HepG2 (cell line): ENCODE measurements around the gene HEPACAM. TPM values are rescaled to one million over a fixed set of nuclear protein-coding genes. Genes with fewer than 3 reads are reported as not detected.

Experiments
- AGO1 ChIP-seq: fragments of 200-400 bp; formaldehyde crosslinking; IDR thresholded peaks from 2 replicates; pipeline ENCODE4 v1.6.1; 2017; ENCODE audit warnings: mild to moderate bottlenecking, low read depth, low read length, moderate library complexity; ENCODE audit not compliant: poor library complexity, severe bottlenecking
- ATF7 ChIP-seq, 2 experiments: fragments of 450-650 bp in 1 of 2; sonication (generic) in 1 of 2; formaldehyde crosslinking in 1 of 2; IDR thresholded peaks; 2 replicates each; pipeline versions ENCODE4 v1.4.0 to v1.6.1; 2016 to 2020; ENCODE audit warnings: antibody characterized with exemption in 1 of 2, mild to moderate bottlenecking in 1 of 2, missing genetic modification reagents in 1 of 2
- GATA4 ChIP-seq: sonication (generic); IDR thresholded peaks from 2 replicates; pipeline ENCODE4 v1.6.1; 2016; ENCODE audit warnings: antibody characterized with exemption, low read depth, borderline replicate concordance
- HDAC2 ChIP-seq: sonication (generic); formaldehyde crosslinking; IDR thresholded peaks from 2 replicates; pipeline ENCODE4 v1.4.0; 2020; ENCODE audit warnings: missing genetic modification reagents
- NCOA2 ChIP-seq: sonication (generic); formaldehyde crosslinking; IDR thresholded peaks from 2 replicates; pipeline ENCODE4 v1.8.0; 2022; ENCODE audit warnings: inconsistent platforms
- STAT5B ChIP-seq: sonication (generic); formaldehyde crosslinking; IDR thresholded peaks from 2 replicates; pipeline ENCODE4 v1.4.0; 2020; ENCODE audit warnings: missing genetic modification reagents
- ZIK1 ChIP-seq: sonication (generic); formaldehyde crosslinking; IDR thresholded peaks from 2 replicates; pipeline ENCODE4 v1.5.0; 2020; ENCODE audit warnings: mild to moderate bottlenecking, low read depth, missing genetic modification reagents, borderline replicate concordance
- ZNF263 ChIP-seq: sonication (generic); formaldehyde crosslinking; IDR thresholded peaks from 2 replicates; pipeline ENCODE4 v1.4.0; 2020; ENCODE audit warnings: missing genetic modification reagents
- ZNF773 ChIP-seq: sonication (generic); formaldehyde crosslinking; IDR thresholded peaks from 2 replicates; pipeline ENCODE4 v1.4.0; 2020; ENCODE audit warnings: missing genetic modification reagents, borderline replicate concordance
- polyA plus RNA-seq, 8 experiments: library from polyadenylated mRNA; depleted of rRNA in 3 of 8; stranded (reverse) in 7 of 8; unstranded in 1 of 8; fragments of >200 nt; fragmentation: Illumina TruSeq in 4 of 8; extraction: Trizol in 4 of 8; gene quantifications; 2 replicates each; pipeline versions ENCODE4 v1.2.1 to v1.2.3, GENCODE V29; 2011 to 2016; ENCODE audit warnings: low read depth in 4 of 8, missing spikeins in 1 of 8, mixed read lengths in 1 of 8; ENCODE audit not compliant: insufficient read depth in 1 of 8
- total RNA-seq, 5 experiments: library from RNA; depleted of rRNA; stranded (reverse); fragments of >200 nt; fragmentation: Illumina TruSeq; extraction: Trizol; gene quantifications; 2 replicates each; pipeline ENCODE4 v1.2.3, GENCODE V29; 2016; ENCODE audit warnings: low read depth in 1 of 5
- TF ChIP-seq, protein P1 (sequence below): sonication (generic); formaldehyde crosslinking; IDR thresholded peaks from 2 replicates; pipeline ENCODE4 v1.8.0; 2022; ENCODE audit warnings: mild to moderate bottlenecking, missing genetic modification reagents
- TF ChIP-seq, protein P2 (sequence below): sonication (generic); formaldehyde crosslinking; IDR thresholded peaks from 2 replicates; pipeline ENCODE4 v1.5.0; 2020; ENCODE audit warnings: missing genetic modification reagents
- TF ChIP-seq, protein P3 (sequence below): IDR thresholded peaks from 2 replicates; pipeline ENCODE4 v1.6.1; 2016; ENCODE audit warnings: mild to moderate bottlenecking
- TF ChIP-seq, protein P4 (sequence below): sonication (generic); formaldehyde crosslinking; IDR thresholded peaks from 2 replicates; pipeline ENCODE4 v1.5.0; 2020; ENCODE audit warnings: mild to moderate bottlenecking, missing genetic modification reagents, borderline replicate concordance

HEPACAM gene
- total and polyA plus RNA-seq, 2 of the 13 experiments (the other 11 are each of a cell fraction or from before 2014, with no cell fraction given): 66.9 to 121 TPM

DNA sequence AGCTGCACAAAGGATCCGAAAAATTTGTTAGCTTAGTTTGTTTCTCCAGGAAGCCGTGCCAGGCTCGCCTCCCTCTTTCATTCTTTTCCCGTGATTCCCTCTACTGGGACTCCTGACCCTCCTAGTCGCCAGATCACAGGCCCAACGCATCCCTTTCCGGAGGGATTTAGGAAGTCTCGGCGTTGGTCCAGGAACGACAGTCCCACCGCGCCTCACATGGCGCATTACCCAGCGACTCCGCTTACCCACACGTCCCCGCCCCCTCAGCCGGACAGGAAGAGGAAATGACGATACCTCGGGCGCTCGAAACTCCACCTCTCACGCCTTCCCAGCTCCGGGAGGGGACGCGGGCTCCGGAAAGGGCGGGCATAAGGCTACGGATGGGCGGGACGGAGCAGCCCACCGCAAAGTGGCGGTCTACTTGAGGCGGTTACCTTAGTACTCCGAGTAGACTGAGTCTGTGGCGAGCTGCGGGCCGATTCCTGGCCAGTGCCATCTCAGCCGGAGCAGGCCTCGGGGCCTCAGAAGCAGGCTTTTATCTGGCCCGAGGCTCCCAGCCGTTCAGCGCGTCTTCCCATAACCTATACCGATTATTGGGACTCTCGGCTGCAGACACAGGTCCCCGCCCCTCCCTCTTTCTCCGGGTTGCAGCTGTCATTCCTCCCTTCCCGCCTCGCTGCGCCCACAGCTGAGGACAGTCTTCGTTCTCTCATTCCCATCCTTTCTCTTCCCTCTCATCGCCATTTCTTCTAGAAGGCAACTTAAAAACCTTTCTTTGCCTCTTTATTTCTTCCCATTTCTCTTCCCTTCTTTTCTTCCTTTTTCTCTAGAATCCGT, 18.1 kb upstream of the HEPACAM start, which contains the start of gene CCDC15 (continued):
- TF ChIP-seq, protein P1, sequence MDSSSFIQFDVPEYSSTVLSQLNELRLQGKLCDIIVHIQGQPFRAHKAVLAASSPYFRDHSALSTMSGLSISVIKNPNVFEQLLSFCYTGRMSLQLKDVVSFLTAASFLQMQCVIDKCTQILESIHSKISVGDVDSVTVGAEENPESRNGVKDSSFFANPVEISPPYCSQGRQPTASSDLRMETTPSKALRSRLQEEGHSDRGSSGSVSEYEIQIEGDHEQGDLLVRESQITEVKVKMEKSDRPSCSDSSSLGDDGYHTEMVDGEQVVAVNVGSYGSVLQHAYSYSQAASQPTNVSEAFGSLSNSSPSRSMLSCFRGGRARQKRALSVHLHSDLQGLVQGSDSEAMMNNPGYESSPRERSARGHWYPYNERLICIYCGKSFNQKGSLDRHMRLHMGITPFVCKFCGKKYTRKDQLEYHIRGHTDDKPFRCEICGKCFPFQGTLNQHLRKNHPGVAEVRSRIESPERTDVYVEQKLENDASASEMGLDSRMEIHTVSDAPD (CRISPR knock-in tag): no peak
- TF ChIP-seq ATF7 (IDR thresholded peaks at IDR 0.05) (no peak), ATF7 (CRISPR knock-in tag; IDR thresholded peaks at IDR 0.05) (peak; percentile 53; the same call in 1 of the 2 replicates), ZNF773 (CRISPR knock-in tag) (no peak), ZIK1 (CRISPR knock-in tag) (0 out of 2 replicates have a peak, but pooled peaks have one; percentile 35), ZNF263 (CRISPR knock-in tag) (no peak), AGO1 (no peak), STAT5B (CRISPR knock-in tag) (no peak), NCOA2 (CRISPR knock-in tag) (0 out of 2 replicates have a peak, but pooled peaks have one; percentile 11), GATA4 (peak; percentile 27; the same call in 1 of the 2 replicates), HDAC2 (CRISPR knock-in tag) (0 out of 2 replicates have a peak, but pooled peaks have one; percentile 29)
- TF ChIP-seq, protein P2, sequence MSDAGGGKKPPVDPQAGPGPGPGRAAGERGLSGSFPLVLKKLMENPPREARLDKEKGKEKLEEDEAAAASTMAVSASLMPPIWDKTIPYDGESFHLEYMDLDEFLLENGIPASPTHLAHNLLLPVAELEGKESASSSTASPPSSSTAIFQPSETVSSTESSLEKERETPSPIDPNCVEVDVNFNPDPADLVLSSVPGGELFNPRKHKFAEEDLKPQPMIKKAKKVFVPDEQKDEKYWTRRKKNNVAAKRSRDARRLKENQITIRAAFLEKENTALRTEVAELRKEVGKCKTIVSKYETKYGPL: no peak
- TF ChIP-seq, protein P3, sequence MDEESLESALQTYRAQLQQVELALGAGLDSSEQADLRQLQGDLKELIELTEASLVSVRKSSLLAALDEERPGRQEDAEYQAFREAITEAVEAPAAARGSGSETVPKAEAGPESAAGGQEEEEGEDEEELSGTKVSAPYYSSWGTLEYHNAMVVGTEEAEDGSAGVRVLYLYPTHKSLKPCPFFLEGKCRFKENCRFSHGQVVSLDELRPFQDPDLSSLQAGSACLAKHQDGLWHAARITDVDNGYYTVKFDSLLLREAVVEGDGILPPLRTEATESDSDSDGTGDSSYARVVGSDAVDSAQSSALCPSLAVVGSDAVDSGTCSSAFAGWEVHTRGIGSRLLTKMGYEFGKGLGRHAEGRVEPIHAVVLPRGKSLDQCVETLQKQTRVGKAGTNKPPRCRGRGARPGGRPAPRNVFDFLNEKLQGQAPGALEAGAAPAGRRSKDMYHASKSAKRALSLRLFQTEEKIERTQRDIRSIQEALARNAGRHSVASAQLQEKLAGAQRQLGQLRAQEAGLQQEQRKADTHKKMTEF: peak; percentile 82; the same call in 1 of the 2 replicates
- TF ChIP-seq, protein P4, sequence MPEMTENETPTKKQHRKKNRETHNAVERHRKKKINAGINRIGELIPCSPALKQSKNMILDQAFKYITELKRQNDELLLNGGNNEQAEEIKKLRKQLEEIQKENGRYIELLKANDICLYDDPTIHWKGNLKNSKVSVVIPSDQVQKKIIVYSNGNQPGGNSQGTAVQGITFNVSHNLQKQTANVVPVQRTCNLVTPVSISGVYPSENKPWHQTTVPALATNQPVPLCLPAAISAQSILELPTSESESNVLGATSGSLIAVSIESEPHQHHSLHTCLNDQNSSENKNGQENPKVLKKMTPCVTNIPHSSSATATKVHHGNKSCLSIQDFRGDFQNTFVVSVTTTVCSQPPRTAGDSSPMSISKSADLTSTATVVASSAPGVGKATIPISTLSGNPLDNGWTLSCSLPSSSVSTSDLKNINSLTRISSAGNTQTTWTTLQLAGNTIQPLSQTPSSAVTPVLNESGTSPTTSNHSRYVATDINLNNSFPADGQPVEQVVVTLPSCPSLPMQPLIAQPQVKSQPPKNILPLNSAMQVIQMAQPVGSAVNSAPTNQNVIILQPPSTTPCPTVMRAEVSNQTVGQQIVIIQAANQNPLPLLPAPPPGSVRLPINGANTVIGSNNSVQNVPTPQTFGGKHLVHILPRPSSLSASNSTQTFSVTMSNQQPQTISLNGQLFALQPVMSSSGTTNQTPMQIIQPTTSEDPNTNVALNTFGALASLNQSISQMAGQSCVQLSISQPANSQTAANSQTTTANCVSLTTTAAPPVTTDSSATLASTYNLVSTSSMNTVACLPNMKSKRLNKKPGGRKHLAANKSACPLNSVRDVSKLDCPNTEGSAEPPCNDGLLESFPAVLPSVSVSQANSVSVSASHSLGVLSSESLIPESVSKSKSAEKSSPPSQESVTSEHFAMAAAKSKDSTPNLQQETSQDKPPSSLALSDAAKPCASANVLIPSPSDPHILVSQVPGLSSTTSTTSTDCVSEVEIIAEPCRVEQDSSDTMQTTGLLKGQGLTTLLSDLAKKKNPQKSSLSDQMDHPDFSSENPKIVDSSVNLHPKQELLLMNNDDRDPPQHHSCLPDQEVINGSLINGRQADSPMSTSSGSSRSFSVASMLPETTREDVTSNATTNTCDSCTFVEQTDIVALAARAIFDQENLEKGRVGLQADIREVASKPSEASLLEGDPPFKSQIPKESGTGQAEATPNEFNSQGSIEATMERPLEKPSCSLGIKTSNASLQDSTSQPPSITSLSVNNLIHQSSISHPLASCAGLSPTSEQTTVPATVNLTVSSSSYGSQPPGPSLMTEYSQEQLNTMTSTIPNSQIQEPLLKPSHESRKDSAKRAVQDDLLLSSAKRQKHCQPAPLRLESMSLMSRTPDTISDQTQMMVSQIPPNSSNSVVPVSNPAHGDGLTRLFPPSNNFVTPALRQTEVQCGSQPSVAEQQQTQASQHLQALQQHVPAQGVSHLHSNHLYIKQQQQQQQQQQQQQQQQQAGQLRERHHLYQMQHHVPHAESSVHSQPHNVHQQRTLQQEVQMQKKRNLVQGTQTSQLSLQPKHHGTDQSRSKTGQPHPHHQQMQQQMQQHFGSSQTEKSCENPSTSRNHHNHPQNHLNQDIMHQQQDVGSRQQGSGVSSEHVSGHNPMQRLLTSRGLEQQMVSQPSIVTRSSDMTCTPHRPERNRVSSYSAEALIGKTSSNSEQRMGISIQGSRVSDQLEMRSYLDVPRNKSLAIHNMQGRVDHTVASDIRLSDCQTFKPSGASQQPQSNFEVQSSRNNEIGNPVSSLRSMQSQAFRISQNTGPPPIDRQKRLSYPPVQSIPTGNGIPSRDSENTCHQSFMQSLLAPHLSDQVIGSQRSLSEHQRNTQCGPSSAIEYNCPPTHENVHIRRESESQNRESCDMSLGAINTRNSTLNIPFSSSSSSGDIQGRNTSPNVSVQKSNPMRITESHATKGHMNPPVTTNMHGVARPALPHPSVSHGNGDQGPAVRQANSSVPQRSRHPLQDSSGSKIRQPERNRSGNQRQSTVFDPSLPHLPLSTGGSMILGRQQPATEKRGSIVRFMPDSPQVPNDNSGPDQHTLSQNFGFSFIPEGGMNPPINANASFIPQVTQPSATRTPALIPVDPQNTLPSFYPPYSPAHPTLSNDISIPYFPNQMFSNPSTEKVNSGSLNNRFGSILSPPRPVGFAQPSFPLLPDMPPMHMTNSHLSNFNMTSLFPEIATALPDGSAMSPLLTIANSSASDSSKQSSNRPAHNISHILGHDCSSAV (CRISPR knock-in tag): no peak
